Measurements from ENCODE around the gene L3MBTL3. TPM values are rescaled to one million over a fixed set of nuclear protein-coding genes. Genes with fewer than 3 reads are reported as not detected.

The L3MBTL3 gene
- total and polyA plus RNA-seq, 10 of the 15 experiments (the other 5 are each of a cell fraction or from before 2014, with no cell fraction given): 0.71 to 9.4 (median 6.2) TPM

GRCh38 chr6:129969064-129969463 lies 49.3 kb upstream of the L3MBTL3 start:
- FAIRE-seq (no peak), ATAC-seq (no peak), DNase-seq (ENCODE audit: low read depth, low spot score) (no peak)
- Histone ChIP-seq H2AFZ (ENCODE audit: control insufficient read depth, low read depth, low read length) (no peak overlapping the region), H3K36me3 (ENCODE audit: control insufficient read depth in 2 of 2, insufficient read depth in 2 of 2, low read length in 1 of 2) (no peaks in the 10 kb centered on the region), H3K27ac (ENCODE audit: control insufficient read depth, insufficient read depth) (no peak overlapping the region), H3K9me3 (replicated peaks; ENCODE audit: control insufficient read depth, insufficient read depth, low read length) (no peaks in the 10 kb centered on the region; the same call in 2 of the 3 replicates), H3K27me3 (replicated peaks in 1 of 2; ENCODE audit: control insufficient read depth in 2 of 2, insufficient read depth in 2 of 2, low read length in 1 of 2) (peaks cover 3% of the 10 kb centered on the region in 2 experiments; a peak in 3 of 4 replicates), H3K9ac (ENCODE audit: control insufficient read depth, insufficient read depth, low read length) (no peak overlapping the region), H3K4me1 (ENCODE audit: control insufficient read depth, insufficient read depth, low read length) (no peaks in the 10 kb centered on the region), H3K4me3 (no peak overlapping the region), H3K4me2 (ENCODE audit: control insufficient read depth, insufficient read depth) (no peak overlapping the region), H4K20me1 (ENCODE audit: control insufficient read depth, insufficient read depth) (no peaks in the 10 kb centered on the region), H3K79me2 (ENCODE audit: control insufficient read depth, insufficient read depth, low read length) (no peaks in the 10 kb centered on the region)
- CTCF ChIA-PET: no interaction called here
- in situ Hi-C loops (cut with MboI) (no loop called here), intact Hi-C loops (cut with micrococcal nuclease; ENCODE audit: unreplicated experiment) (no loop called here)
- RAD21 ChIA-PET (ENCODE audit: unreplicated experiment): no interaction called here
- SMC1A ChIA-PET (ENCODE audit: uncharacterized antibody, unreplicated experiment): no interaction called here
- 39% methylated on average over 2 of the region's 2 CpGs for WGBS (ENCODE audit: insufficient coverage, insufficient replicate concordance, low lambda C conversion rate, missing lambda C conversion rate)
- no TSS peak for BruUV-seq (replicated peaks)
- POLR2A ChIA-PET: no interaction called here
- TF ChIP-seq ATF2 (IDR thresholded peaks at IDR 0.05; ENCODE audit: low read length): no peak
- TF ChIP-seq GATAD2B (conservative IDR thresholded peaks at IDR 0.05; ENCODE audit: low read depth): no peak
- TF ChIP-seq SMAD1 (IDR thresholded peaks at IDR 0.05; ENCODE audit: low read depth, partially characterized antibody): no peak
- no peak for TF ChIP-seq SMAD5 (IDR thresholded peaks at IDR 0.05; ENCODE audit: low read depth)
- TF ChIP-seq ZZZ3 (IDR thresholded peaks at IDR 0.05; ENCODE audit: control insufficient read depth, insufficient read length, low read depth): no peak
- no peak for TF ChIP-seq ZNF274 (IDR thresholded peaks at IDR 0.05; ENCODE audit: insufficient read depth, insufficient read length)
- TF ChIP-seq REST (IDR thresholded peaks at IDR 0.05; ENCODE audit: low read depth, low read length): no peak
- no peak for TF ChIP-seq CHD1 (IDR thresholded peaks at IDR 0.05; ENCODE audit: low read depth, low read length)
- no peak for TF ChIP-seq POLR2A (IDR thresholded peaks at IDR 0.05; ENCODE audit: low read depth, low read length)
- no peak for TF ChIP-seq ZSCAN29 (IDR thresholded peaks at IDR 0.05)
- TF ChIP-seq GABPA (IDR thresholded peaks at IDR 0.05; ENCODE audit: low read depth): no peak
- no peak for TF ChIP-seq PAX5 (IDR thresholded peaks at IDR 0.05; ENCODE audit: borderline replicate concordance, low read depth, low read length)
- no peak for TF ChIP-seq ZBTB40 (IDR thresholded peaks at IDR 0.05; ENCODE audit: borderline replicate concordance)
- no peak for TF ChIP-seq STAT3 (IDR thresholded peaks at IDR 0.05; ENCODE audit: low read depth, low read length)
- TF ChIP-seq SIX5 (IDR thresholded peaks at IDR 0.05; ENCODE audit: low read depth, low read length, severe bottlenecking): no peak
- no peak for TF ChIP-seq YY1 (IDR thresholded peaks at IDR 0.05; ENCODE audit: low read depth, low read length)
- TF ChIP-seq USF2 (IDR thresholded peaks at IDR 0.05; ENCODE audit: borderline replicate concordance, low read depth, low read length): no peak
